Testis (tissue), 2 donors: Measurements from ENCODE around the gene NPNT.
"Not testable (repeated sequence)": the region's sequence is repeated elsewhere in the genome, so short reads cannot be mapped to it uniquely, and the experiment has no call there.

Experiments
- CTCF ChIP-seq, 3 experiments: fragments of 450-650 bp in 2 of 3; fragments of 200-600 bp in 1 of 3; sonication (generic) in 1 of 3; IDR thresholded peaks; one replicate each; pipeline ENCODE4 v1.5.1; 2016 to 2019; ENCODE audit warnings: antibody characterized with exemption in 3 of 3, mild to moderate bottlenecking in 2 of 3, moderate library complexity in 1 of 3
- POLR2A ChIP-seq: fragments of 450-650 bp; IDR thresholded peaks from one replicate; pipeline ENCODE4 v1.6.1; 2017; ENCODE audit warnings: antibody characterized with exemption, mild to moderate bottlenecking, moderate library complexity

DNA sequence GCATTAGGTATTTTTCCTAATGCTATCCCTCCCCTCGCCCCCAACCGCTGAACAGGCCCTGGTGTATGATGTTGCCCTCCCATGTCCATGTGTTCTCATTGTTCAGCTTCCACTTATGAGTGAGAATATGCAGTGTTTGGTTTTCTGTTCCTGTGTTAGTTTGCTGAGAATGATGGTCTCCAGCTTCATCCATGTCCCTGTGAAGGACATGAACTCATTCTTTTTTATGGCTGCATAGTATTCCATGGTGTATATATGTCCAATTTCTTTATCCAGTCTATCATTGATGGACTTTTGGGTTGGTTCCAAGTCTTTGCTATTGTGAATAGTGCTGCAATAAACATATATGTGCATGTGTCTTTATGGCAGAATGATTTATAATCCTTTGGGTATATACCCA is 43.0 kb upstream of the NPNT start:
- TF ChIP-seq CTCF (IDR thresholded peaks at IDR 0.05); POLR2A: not testable (repeated sequence)
